Measurements from ENCODE around the gene GDAP2. TPM values are rescaled to one million over a fixed set of nuclear protein-coding genes. Genes with fewer than 3 reads are reported as not detected.

Gene GDAP2
- total and polyA plus RNA-seq, 2 of the 4 experiments (the other 2 are of a cell fraction): 5.4 to 27.1 TPM

Other genes starting within 250 kb of the GDAP2 start
- 74.7 and 88.5 TPM in 2 replicates for gene WDR3, start 118 bp upstream of the GDAP2 start, total RNA-seq (2012; rRNA removed)
- gene WDR3, start 118 bp upstream of the GDAP2 start, polyA plus RNA-seq (2012; rRNA removed): 15.3 and 16.7 TPM in 2 replicates